GOT3 (cell line): Measurements from ENCODE around the gene COA6.

Experiments used
- DNase-seq: peaks from one replicate; lab custom pipeline; 2025; ENCODE audit warnings: mixed read lengths; lab: John Stamatoyannopoulos, UW

The COA6 gene

DNA sequence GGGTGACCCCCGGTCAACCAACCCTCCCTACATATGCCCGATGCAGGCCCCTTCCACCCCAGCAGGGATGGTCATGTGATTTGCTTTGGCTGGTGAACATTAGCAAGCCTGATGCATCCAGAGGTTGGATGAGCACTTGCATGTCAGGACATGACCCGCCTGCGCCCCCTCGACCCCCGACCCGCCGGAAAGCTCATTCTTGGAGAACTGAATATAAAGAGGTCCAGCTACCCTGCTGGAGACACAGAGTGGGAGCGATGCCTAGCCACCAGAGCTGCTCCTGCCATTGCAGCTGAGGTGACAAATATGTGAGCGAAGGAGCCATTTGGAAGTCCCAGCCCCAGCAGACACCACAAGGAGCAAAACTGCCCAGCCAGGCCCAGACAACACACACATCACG is 39.6 kb downstream of the COA6 start:
- no peak for DNase-seq

DNA sequence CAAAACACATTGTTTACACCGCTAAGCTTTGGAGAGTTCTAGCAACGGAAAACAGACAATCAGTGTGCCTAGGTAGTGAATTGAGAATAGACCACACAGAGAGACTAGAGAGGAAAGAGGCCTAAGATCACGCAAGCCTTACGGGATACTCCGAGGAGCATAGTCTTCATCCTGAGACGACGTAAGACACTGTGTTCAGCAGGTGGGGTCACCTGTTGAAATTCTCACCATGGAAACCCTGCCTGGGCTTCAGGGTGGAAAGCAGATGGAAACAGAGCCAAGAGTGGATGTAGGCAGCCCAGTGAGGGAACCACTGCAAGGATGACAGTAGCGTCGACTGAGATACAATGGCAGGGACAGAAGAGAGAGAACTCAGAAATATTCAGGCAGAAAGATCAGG is 40.2 kb downstream of the COA6 start:
- DNase-seq = no peak

GRCh38 chr1:234413990-234414389 is 40.7 kb downstream of the COA6 start:
- DNase-seq = no peak

DNA sequence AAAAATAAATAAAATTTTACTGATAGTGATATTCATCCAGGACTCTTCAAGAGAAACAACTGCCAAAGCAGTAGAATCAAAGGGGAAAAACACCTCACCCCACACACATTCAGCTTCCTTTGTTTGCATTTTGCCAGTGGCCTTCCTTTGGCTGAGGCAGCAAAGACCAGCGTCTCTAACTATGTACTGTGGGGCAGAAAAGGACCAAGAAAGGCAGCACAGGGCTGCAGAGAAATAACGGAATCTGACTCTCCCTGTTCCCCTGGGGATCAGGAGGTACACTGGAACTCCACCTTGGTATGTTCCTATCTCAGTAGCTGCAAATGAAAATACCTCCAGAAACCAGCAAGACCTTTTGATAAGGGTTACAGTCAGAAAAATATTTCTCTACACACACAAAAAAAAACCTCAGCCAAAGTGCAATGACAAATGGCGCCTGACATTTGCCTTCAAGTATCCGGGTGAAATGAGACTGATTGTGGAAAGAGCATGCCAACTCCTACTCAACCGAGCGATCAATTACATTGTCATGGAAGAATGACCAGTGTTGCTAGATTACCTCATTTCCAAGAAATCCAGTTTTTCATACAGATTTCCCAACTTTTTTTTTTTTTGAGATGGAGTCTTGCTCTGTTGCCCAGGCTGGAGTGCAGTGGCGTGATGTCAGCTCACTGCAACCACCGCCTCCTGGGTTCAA is 54.8 kb downstream of the COA6 start:
- DNase-seq = no peak

- no peak for DNase-seq
Observed at GRCh38 chr1:234429434-234429806, 56.2 kb downstream of the COA6 start.

DNA sequence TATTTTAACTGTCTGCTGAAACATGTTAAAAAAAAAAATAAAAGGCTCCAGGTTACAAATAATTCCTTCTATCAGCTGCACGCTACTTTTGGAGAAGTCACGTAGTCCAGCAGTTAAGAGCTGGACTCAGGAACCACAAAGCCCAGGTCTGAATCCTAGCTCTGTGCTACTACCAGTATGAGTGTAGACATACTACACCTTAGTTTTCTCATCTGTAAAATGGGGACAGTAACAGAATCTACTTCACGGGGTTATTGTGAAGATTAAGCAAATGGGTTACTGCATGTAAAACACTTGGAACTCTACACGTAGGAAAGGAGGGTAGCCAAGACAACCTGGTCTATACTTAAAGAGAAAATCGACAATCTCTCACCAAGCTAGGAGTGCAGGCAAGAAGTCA is 57.4 kb downstream of the COA6 start:
- no peak for DNase-seq

- no peak for DNase-seq
Observed at GRCh38 chr1:234431255-234431654, 58.0 kb downstream of the COA6 start.

- DNase-seq = no peak
Observed at GRCh38 chr1:234433563-234434285, 60.5 kb downstream of the COA6 start.
